Central memory CD8-positive, alpha-beta T cell (primary cell): Measurements from ENCODE around the gene GRIA1.

Source experiments
- ATAC-seq: fragments of 150-1000 bp; cut with Tn5 transposase; replicated peaks from 2 replicates; pipeline ENCODE4 v1.10.0; 2022; ENCODE audit warnings: mild to moderate bottlenecking, moderate FRiP score, moderate number of reproducible peaks; ENCODE audit not compliant: poor library complexity, severe bottlenecking; ENCODE audit errors: extremely low read depth
- DNase-seq, 2 donors: peaks; one replicate each; pipeline ENCODE4 v3.0.0; 2021; ENCODE audit warnings: low spot score in 2 of 2
- H3K27ac Mint-ChIP-seq: one replicate; pipeline ENCODE4 v1.8.0; 2022; ENCODE audit warnings: low read depth, mild to moderate bottlenecking, moderate library complexity, mixed read lengths
- H3K27me3 Mint-ChIP-seq: one replicate; pipeline ENCODE4 v1.8.0; 2022; ENCODE audit warnings: mixed read lengths
- H3K36me3 Mint-ChIP-seq: one replicate; pipeline ENCODE4 v1.8.0; 2022; ENCODE audit warnings: mild to moderate bottlenecking, moderate library complexity, mixed read lengths; ENCODE audit not compliant: insufficient read depth
- H3K4me1 Mint-ChIP-seq: one replicate; pipeline ENCODE4 v1.8.0; 2022; ENCODE audit warnings: mixed read lengths
- H3K4me3 Mint-ChIP-seq: one replicate; pipeline ENCODE4 v1.8.0; 2022; ENCODE audit warnings: mild to moderate bottlenecking, moderate library complexity, mixed read lengths
- H3K9me3 Mint-ChIP-seq: one replicate; pipeline ENCODE4 v1.8.0; 2022; ENCODE audit warnings: mixed read lengths

GRIA1 gene

GRCh38 chr5:153508700-153509099 is 18.2 kb downstream of the GRIA1 start:
- peaks cover 12% of the 10 kb centered on the region for H3K27me3 Mint-ChIP-seq
- H3K4me1 Mint-ChIP-seq, result no peaks in the 10 kb centered on the region
- ATAC-seq (no peak), DNase-seq (no peak)
- peaks cover 7% of the 10 kb centered on the region for H3K9me3 Mint-ChIP-seq
- no peak overlapping the region for H3K27ac Mint-ChIP-seq
- no peak overlapping the region for H3K4me3 Mint-ChIP-seq
- no peaks in the 10 kb centered on the region for H3K36me3 Mint-ChIP-seq

- ATAC-seq (no peak), DNase-seq (no peak)
- no peak overlapping the region for H3K4me3 Mint-ChIP-seq
- no peaks in the 10 kb centered on the region for H3K36me3 Mint-ChIP-seq
- H3K27ac Mint-ChIP-seq, result no peak overlapping the region
- peaks cover 12% of the 10 kb centered on the region for H3K27me3 Mint-ChIP-seq
- H3K9me3 Mint-ChIP-seq, result peaks cover 7% of the 10 kb centered on the region
- H3K4me1 Mint-ChIP-seq, result no peaks in the 10 kb centered on the region
Measured at GRCh38 chr5:153511622-153512021, 21.2 kb downstream of the GRIA1 start.

- no peaks in the 10 kb centered on the region for H3K27me3 Mint-ChIP-seq
Measured at GRCh38 chr5:153513156-153513555, 22.7 kb downstream of the GRIA1 start.

GRCh38 chr5:153515301-153515700 is 24.8 kb downstream of the GRIA1 start:
- H3K27ac Mint-ChIP-seq, result no peak overlapping the region
- no peak for DNase-seq

More at GRCh38 chr5:153513156-153513555, 22.7 kb downstream of the GRIA1 start:
- Mint-ChIP-seq H3K27ac (no peak overlapping the region), H3K4me1 (no peaks in the 10 kb centered on the region), H3K36me3 (no peaks in the 10 kb centered on the region), H3K4me3 (no peak overlapping the region), H3K9me3 (no peaks in the 10 kb centered on the region)
- no peak for DNase-seq
- ATAC-seq, result no peak

GRCh38 chr5:153516504-153517240 is 26.2 kb downstream of the GRIA1 start:
- H3K9me3 Mint-ChIP-seq, result no peaks in the 10 kb centered on the region
- no peaks in the 10 kb centered on the region for H3K36me3 Mint-ChIP-seq
- DNase-seq (no peak), ATAC-seq (no peak)
- no peak overlapping the region for H3K4me3 Mint-ChIP-seq
- no peak overlapping the region for H3K27ac Mint-ChIP-seq
- no peaks in the 10 kb centered on the region for H3K4me1 Mint-ChIP-seq
- H3K27me3 Mint-ChIP-seq, result no peaks in the 10 kb centered on the region

More at GRCh38 chr5:153515301-153515700, 24.8 kb downstream of the GRIA1 start:
- no peak for ATAC-seq
- no peaks in the 10 kb centered on the region for H3K36me3 Mint-ChIP-seq
- H3K9me3 Mint-ChIP-seq, result no peaks in the 10 kb centered on the region
- no peaks in the 10 kb centered on the region for H3K4me1 Mint-ChIP-seq
- no peaks in the 10 kb centered on the region for H3K27me3 Mint-ChIP-seq
- H3K4me3 Mint-ChIP-seq, result no peak overlapping the region

GRCh38 chr5:153517241-153517611 is 26.8 kb downstream of the GRIA1 start:
- Mint-ChIP-seq H3K9me3 (no peaks in the 10 kb centered on the region), H3K4me1 (no peaks in the 10 kb centered on the region), H3K27ac (no peak overlapping the region), H3K36me3 (no peaks in the 10 kb centered on the region), H3K4me3 (no peak overlapping the region), H3K27me3 (no peaks in the 10 kb centered on the region)
- DNase-seq, result no peak
- ATAC-seq, result no peak

- H3K4me3 Mint-ChIP-seq, result no peak overlapping the region
- H3K9me3 Mint-ChIP-seq, result no peaks in the 10 kb centered on the region
- ATAC-seq, result no peak
- no peaks in the 10 kb centered on the region for H3K27me3 Mint-ChIP-seq
- no peaks in the 10 kb centered on the region for H3K36me3 Mint-ChIP-seq
- H3K27ac Mint-ChIP-seq, result no peak overlapping the region
- no peaks in the 10 kb centered on the region for H3K4me1 Mint-ChIP-seq
- DNase-seq, result no peak
Measured at GRCh38 chr5:153520137-153520536, 29.7 kb downstream of the GRIA1 start.

- no peak for ATAC-seq
- no peak overlapping the region for H3K4me3 Mint-ChIP-seq
Measured at GRCh38 chr5:153520952-153521351, 30.5 kb downstream of the GRIA1 start.

GRCh38 chr5:153523211-153523610 is 32.7 kb downstream of the GRIA1 start:
- H3K4me3 Mint-ChIP-seq, result no peak overlapping the region
- no peaks in the 10 kb centered on the region for H3K36me3 Mint-ChIP-seq
- no peak for DNase-seq
- H3K27me3 Mint-ChIP-seq, result no peaks in the 10 kb centered on the region
- H3K27ac Mint-ChIP-seq, result no peak overlapping the region
- no peak for ATAC-seq
- H3K4me1 Mint-ChIP-seq, result no peaks in the 10 kb centered on the region
- no peaks in the 10 kb centered on the region for H3K9me3 Mint-ChIP-seq

More at GRCh38 chr5:153520952-153521351, 30.5 kb downstream of the GRIA1 start:
- H3K27ac Mint-ChIP-seq, result no peak overlapping the region
- H3K9me3 Mint-ChIP-seq, result no peaks in the 10 kb centered on the region
- H3K4me1 Mint-ChIP-seq, result no peaks in the 10 kb centered on the region
- no peaks in the 10 kb centered on the region for H3K36me3 Mint-ChIP-seq
- no peak for DNase-seq
- no peaks in the 10 kb centered on the region for H3K27me3 Mint-ChIP-seq

- ATAC-seq, result no peak
- H3K36me3 Mint-ChIP-seq, result no peaks in the 10 kb centered on the region
- no peak overlapping the region for H3K27ac Mint-ChIP-seq
- no peaks in the 10 kb centered on the region for H3K27me3 Mint-ChIP-seq
- no peaks in the 10 kb centered on the region for H3K9me3 Mint-ChIP-seq
- H3K4me1 Mint-ChIP-seq, result no peaks in the 10 kb centered on the region
- DNase-seq, result no peak
- H3K4me3 Mint-ChIP-seq, result no peak overlapping the region
Measured at GRCh38 chr5:153523831-153524230, 33.4 kb downstream of the GRIA1 start.

- ATAC-seq, result no peak
Measured at GRCh38 chr5:153525536-153525935, 35.1 kb downstream of the GRIA1 start.

GRCh38 chr5:153530357-153531143 is 40.1 kb downstream of the GRIA1 start:
- no peaks in the 10 kb centered on the region for H3K4me1 Mint-ChIP-seq
- no peak for ATAC-seq
- no peak overlapping the region for H3K4me3 Mint-ChIP-seq
- H3K9me3 Mint-ChIP-seq, result no peaks in the 10 kb centered on the region
- no peak overlapping the region for H3K27ac Mint-ChIP-seq
- no peaks in the 10 kb centered on the region for H3K36me3 Mint-ChIP-seq
- no peaks in the 10 kb centered on the region for H3K27me3 Mint-ChIP-seq
- DNase-seq, result no peak

More at GRCh38 chr5:153525536-153525935, 35.1 kb downstream of the GRIA1 start:
- DNase-seq, result no peak
- no peak overlapping the region for H3K4me3 Mint-ChIP-seq
- H3K36me3 Mint-ChIP-seq, result no peaks in the 10 kb centered on the region
- H3K4me1 Mint-ChIP-seq, result no peaks in the 10 kb centered on the region
- H3K9me3 Mint-ChIP-seq, result no peaks in the 10 kb centered on the region
- H3K27ac Mint-ChIP-seq, result no peak overlapping the region
- H3K27me3 Mint-ChIP-seq, result no peaks in the 10 kb centered on the region

GRCh38 chr5:153533546-153533945 is 43.1 kb downstream of the GRIA1 start:
- Mint-ChIP-seq H3K4me1 (no peaks in the 10 kb centered on the region), H3K9me3 (no peaks in the 10 kb centered on the region), H3K27ac (no peak overlapping the region), H3K27me3 (no peaks in the 10 kb centered on the region), H3K36me3 (no peaks in the 10 kb centered on the region), H3K4me3 (no peak overlapping the region)
- no peak for DNase-seq
- no peak for ATAC-seq
